GM21390 (cell line): ENCODE data around the gene SLC5A2.

Experiments
- ATAC-seq: cut with Tn5 transposase; IDR thresholded peaks from one replicate; pipeline ENCODE4 v1.9.1; 2021; ENCODE audit not compliant: unreplicated experiment

The SLC5A2 gene

GRCh38 chr16:31459687-31460581, 23.0 kb upstream of the SLC5A2 start:
- ATAC-seq, result peak; percentile 62

GRCh38 chr16:31460582-31461002, 22.3 kb upstream of the SLC5A2 start:
- no peak for ATAC-seq

- ATAC-seq, result no peak
Measured at GRCh38 chr16:31461201-31461920, 21.6 kb upstream of the SLC5A2 start.

- no peak for ATAC-seq
Measured at GRCh38 chr16:31461921-31462804, 20.8 kb upstream of the SLC5A2 start.

- ATAC-seq, result no peak
Measured at GRCh38 chr16:31464348-31464769, 18.6 kb upstream of the SLC5A2 start.

GRCh38 chr16:31464781-31465260, 18.1 kb upstream of the SLC5A2 start:
- ATAC-seq, result no peak

GRCh38 chr16:31465788-31466370, 17.0 kb upstream of the SLC5A2 start:
- ATAC-seq, result no peak

GRCh38 chr16:31466381-31466841, 16.5 kb upstream of the SLC5A2 start:
- no peak for ATAC-seq

GRCh38 chr16:31467151-31467773, 15.7 kb upstream of the SLC5A2 start:
- peak; percentile 58 for ATAC-seq

GRCh38 chr16:31467858-31468257, 15.1 kb upstream of the SLC5A2 start:
- no peak for ATAC-seq

GRCh38 chr16:31470615-31471014, 12.3 kb upstream of the SLC5A2 start:
- ATAC-seq, result no peak

GRCh38 chr16:31471241-31471874, 11.6 kb upstream of the SLC5A2 start:
- no peak for ATAC-seq

- no peak for ATAC-seq
Measured at GRCh38 chr16:31471875-31472708, 10.8 kb upstream of the SLC5A2 start, which contains the start of gene TGFB1I1. Gene TGFB1I1, plus strand, starts transcription at chr16:31472152. Its CDS starts 37 bp downstream, at chr16:31472189.

GRCh38 chr16:31472709-31473203, 10.2 kb upstream of the SLC5A2 start:
- ATAC-seq, result no peak

GRCh38 chr16:31473264-31473984, 9.5 kb upstream of the SLC5A2 start:
- no peak for ATAC-seq

- no peak for ATAC-seq
Measured at GRCh38 chr16:31474173-31474714, 8.7 kb upstream of the SLC5A2 start.
